Hippocampal formation (tissue), 2 donors: ENCODE measurements around the gene ZNF674.
"Not testable (repeated sequence)": the region's sequence is repeated elsewhere in the genome, so short reads cannot be mapped to it uniquely, and the experiment has no call there.

Experiments
- DNase-seq, 2 donors: peaks; one replicate each; lab custom pipeline; 2025; lab: John Stamatoyannopoulos, UW

ZNF674 gene

GRCh38 chrX:46569621-46570020 lies 24.4 kb upstream of the ZNF674 start:
- no peak for DNase-seq

GRCh38 chrX:46567388-46567787 lies 22.2 kb upstream of the ZNF674 start:
- DNase-seq: no peak

DNA sequence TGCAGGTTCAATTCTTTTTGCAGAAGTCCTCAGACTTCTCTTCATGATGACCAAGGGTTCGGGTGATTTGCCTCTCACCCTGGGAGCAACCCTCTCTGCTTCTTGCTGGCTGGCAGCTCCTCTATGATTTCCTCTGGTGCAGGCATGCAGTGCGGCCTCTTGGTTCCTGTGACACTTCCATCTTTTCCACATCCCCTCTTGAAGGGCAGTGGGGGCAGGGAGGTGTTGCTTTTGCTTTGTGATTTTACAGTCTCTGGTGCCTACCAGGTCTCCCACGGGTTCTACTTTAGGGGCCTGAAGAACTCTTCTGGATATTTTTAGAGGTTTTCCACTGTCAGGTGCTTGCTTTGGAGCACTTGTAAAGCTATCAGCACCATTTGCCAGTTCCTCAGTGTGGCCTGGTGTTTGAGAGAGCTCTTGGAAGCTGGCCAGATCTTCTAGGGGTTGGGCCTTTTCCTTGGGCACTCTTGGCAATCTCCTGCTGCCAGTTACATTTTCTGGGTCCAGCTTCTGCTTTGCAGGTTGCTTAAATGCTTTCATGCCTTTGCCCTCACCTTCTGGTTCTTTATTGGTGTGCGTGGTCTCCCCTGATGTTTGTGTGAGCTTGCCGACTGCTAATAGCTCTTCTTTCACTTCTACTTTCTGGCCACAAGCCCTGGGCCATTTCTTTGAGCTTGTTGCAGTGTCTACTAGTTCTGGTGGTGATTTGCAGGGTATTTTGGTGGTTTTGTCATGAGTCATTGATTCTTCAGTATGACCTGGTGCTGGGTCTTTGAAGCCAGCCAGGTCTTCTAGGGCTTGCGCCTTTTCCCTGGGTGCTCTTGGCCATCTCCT lies 16.8 kb upstream of the ZNF674 start:
- no peak for DNase-seq

GRCh38 chrX:46559062-46559461 lies 13.8 kb upstream of the ZNF674 start:
- no peak for DNase-seq

- no peak for DNase-seq
Observed at GRCh38 chrX:46554942-46555341, 9.7 kb upstream of the ZNF674 start.

DNA sequence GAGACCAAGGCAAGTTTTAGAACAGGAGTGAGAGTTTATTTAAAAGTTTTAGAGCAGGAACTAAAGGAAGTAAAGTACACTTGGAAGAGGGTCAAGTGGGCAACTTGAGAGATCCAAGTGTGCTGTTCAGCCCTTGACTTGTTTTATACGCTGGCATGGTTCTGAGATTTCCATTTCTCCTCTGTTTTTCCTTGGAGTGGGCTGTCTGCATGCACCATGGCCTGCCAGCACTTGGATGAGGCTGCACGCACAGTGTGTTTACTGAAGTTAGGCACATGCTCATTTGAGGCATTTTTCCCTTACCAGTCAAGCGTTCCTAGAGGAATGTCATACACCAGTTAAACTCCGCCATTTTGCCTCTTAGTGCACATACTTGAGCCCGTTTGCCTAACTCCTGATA lies 8.7 kb upstream of the ZNF674 start:
- no peak for DNase-seq

GRCh38 chrX:46551494-46552128 lies 6.4 kb upstream of the ZNF674 start:
- no peak for DNase-seq

DNA sequence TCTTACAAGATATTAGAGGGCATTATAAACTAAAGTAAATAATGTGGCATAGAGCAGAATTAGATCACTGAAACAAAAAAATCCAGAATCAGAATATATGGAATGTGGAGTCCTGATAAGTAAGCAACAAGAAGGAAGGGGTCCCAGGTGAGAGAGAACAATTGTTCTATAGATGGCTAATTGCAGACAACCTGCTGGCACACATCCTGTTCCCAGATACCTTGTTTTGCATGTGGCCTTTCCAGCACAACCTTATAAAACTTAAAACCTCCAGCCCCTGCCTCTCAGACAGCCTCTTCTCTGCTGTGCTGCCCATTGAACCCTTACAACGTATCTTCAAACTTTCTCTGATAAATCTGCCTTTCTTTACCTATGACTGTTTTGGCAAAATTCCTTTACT lies 4.7 kb upstream of the ZNF674 start:
- no peak for DNase-seq

DNA sequence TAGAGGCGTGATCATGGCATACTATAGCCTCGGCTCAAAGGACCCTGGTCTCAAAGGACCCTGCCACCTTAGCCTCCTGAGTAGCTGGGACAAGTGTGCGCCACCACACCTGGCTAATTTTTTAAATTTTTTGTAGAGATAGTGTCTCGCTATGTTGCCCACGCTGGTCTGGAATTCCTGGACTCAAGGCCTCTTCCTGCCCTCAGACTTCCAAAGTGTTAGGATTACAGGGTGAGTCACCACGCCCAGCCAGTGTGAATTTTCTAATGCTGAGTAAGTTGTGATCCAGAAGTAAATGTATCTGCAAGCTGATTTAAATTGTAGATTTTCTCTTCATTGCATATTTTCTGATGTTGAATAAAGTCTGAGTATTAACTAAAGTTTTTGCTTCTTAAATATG lies 2.6 kb upstream of the ZNF674 start:
- DNase-seq: no peak

- not testable (repeated sequence) for DNase-seq
Observed at GRCh38 chrX:46544527-46544926, 694 bp downstream of the ZNF674 start.

DNA sequence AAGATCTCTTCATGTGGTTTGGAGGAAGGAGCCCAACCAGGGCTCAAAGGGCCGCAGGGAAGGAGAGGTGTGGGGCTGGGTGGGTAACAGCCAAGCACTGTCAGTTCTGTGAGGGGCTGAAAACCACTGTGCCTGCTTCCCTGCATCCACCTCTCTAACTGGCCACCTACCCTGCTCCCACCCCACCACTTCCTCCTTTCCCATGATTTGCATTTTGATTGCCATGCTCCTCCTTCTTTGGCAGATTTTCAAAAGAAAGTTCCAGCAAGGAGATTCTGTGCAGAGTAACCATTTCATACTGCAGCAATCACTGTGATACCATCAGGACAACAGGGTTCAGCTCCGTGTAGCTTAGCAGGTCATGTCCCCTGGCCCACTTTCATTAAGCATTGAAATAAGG lies 1.8 kb downstream of the ZNF674 start:
- no peak for DNase-seq

GRCh38 chrX:46531442-46531841 lies 13.8 kb downstream of the ZNF674 start:
- DNase-seq: no peak

- not testable (repeated sequence) for DNase-seq
Observed at GRCh38 chrX:46530404-46530908, 14.8 kb downstream of the ZNF674 start.

DNA sequence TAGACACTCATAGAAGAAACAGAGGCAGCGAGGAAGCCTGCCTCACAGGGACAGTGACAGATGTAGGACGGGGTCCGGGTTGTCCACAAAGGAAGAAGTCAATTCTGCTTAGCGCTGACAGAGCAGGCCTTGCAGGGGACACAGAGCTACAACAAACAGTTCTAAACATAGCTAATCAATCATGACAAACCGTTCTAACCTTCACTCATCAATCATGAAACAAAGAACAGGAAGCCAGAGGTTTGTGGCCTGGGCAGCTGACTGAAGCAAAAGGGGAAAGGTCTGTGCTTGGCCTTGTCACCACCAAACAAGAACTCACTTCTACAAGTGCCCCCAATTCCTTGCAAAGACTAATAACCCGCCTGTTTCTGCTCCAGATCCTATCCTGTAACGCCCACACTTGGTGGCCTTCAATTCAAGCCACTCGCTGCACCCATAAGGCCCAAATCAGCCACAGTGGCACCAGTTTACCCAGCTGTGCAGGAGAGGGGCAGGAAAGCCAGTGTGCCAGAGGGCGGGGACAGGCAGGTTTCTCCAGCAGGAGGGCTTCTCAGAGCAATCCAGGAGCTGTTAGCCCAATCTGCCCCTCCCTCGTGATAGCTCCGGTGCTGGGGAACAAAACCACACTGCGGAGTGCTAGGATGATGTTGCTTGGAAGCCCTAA lies 15.3 kb downstream of the ZNF674 start:
- not testable (repeated sequence) for DNase-seq

GRCh38 chrX:46528640-46529039 lies 16.6 kb downstream of the ZNF674 start:
- DNase-seq: not testable (repeated sequence)

DNA sequence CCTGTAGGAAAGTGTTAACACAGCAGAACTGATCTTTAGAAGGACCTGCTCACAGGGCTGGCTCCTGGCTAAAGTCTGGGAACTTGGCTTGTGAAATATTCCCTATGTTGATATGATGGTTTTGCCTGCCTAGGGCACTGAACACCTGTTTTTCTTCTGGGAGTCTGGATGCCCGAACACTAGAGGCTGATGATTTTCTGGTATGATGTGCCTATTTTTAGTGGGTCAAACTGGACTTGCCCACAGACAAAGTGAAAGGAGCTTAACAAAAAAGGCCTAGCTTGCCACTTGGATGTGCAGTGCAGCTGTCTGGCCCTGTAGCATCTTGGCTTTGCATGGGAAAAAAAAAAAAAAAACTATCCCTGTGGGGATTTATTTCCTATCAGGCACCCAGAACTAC lies 39.1 kb downstream of the ZNF674 start:
- no peak for DNase-seq

DNA sequence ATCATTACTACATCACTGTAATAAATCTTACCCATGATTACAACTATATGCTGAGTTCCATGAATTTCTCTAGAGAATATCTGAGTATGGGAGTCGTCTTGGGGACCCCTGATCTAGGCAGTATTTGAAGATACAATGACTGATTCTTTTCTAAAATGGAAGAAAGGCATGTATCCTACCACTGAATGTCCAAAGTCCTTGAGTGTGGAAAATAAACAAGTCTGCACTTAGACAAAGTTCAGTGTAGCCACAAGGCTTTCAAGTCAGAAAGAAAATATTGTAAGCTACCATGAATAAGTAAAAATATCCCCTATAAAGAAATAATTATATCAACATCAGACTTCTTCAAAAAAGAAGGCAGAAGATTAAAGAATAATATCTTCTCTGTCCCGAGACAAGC lies 42.4 kb downstream of the ZNF674 start:
- no peak for DNase-seq

GRCh38 chrX:46500054-46500453 lies 45.2 kb downstream of the ZNF674 start:
- DNase-seq: no peak

DNA sequence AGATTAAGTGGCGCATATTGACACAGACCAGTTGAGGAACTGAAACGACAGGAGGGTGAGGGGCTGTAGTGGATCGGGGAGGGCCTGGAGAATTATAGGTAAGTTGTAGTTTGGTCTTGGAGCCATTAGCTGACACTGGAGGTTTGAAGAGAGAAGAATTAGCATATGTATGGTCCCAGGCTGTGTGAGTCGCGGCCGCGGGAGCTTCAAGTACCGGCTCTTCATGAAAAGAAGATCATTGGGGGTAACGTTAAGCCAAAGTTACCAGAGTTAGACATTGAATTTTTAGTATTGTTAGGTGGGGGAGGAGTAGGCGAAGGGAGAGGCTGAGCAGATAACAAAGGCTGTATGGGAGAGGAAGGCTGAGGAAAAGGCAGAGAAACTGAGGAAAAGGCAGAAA lies 56.5 kb downstream of the ZNF674 start:
- no peak for DNase-seq

GRCh38 chrX:46485897-46486296 lies 59.3 kb downstream of the ZNF674 start:
- DNase-seq: no peak

DNA sequence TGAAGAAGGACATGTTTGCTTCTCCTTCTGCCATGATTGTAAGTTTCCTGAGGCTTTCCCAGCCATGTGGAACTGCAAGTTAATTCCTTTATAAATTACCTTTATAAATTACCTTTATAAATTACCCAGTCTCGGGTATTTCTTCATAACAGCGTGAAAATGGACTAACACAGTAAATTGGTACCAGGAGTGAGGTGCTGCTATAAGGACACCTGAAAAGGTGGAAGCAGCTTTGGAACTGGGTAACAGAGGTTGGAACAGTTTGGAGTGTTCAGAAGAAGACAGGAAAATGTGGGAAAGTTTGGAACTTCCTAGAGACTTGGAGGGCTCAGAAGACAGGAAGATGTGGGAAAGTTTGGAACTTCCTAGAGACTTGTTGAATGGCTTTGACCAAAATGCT lies 66.6 kb downstream of the ZNF674 start:
- DNase-seq: not testable (repeated sequence)

- no peak for DNase-seq
Observed at GRCh38 chrX:46477435-46477834, 67.8 kb downstream of the ZNF674 start.

DNA sequence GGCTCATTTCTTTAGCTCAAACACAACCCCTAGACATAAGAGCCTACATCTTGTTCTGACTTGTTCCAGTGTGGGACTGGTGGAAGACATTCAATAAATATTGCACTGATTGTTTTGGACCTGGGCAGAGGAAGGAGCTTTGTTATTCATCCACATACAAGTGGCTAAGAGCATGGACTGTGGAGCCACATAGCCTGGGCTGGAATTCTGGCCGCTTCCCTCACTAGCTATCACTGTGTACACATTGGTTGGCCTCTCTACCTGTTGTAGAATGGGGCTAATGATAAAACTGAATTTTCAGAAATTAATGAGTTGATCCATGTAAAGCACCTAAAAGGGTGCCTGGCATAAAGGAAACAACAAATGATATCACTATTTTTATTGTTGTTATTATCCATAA lies 80.0 kb downstream of the ZNF674 start:
- DNase-seq: no peak
